ENCODE results near the gene MICA.
A peak's percentile ranks its signal among the peaks of the same experiment; 100 is the strongest.
"Not testable (repeated sequence)": the region's sequence is repeated elsewhere in the genome, so short reads cannot be mapped to it uniquely, and the experiment has no call there.

The MICA gene

DNA sequence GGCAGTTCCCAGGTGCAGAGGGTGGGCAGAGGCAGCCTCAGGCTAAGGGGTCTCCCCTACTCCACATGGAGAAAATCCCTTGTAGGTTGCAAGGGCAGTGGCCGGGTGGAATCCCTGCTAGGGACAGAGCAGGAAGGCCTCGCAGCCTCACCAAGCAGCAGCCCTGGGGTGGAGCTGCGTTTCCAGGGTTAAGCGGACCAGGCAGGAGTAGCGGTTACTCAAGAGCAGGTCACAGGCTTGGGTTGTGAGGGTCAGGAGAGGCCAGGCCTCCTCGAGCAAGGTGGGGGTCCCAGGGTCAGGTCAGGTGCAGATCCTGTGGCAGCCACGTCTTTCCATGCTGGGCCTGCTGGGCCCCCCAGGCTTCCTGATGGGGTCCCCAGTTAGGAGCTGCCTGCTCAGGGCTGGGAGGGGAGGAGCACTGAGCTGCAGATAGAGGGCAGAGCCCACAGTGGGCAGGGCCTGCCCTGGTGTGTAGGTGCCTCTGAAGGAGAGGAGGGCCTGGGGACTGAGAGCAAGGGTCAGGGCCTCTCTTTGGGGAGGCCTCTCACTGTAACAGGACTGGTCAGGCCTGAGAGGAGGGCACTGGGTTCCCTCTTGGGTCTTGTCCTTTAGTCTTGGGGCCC is 10.9 kb downstream of the MICA start:
- H3K4me3 Mint-ChIP-seq, H3K9me3 Mint-ChIP-seq, H3K27me3 Mint-ChIP-seq, DNase-seq: not testable (repeated sequence)
- Mint-ChIP-seq H3K4me1 (ENCODE audit: low read depth) (peaks cover 12% of the 10 kb centered on the region), H3K27ac (peak overlapping the region; percentile 76), H3K36me3 (ENCODE audit: low read depth) (peaks cover 61% of the 10 kb centered on the region)

DNA sequence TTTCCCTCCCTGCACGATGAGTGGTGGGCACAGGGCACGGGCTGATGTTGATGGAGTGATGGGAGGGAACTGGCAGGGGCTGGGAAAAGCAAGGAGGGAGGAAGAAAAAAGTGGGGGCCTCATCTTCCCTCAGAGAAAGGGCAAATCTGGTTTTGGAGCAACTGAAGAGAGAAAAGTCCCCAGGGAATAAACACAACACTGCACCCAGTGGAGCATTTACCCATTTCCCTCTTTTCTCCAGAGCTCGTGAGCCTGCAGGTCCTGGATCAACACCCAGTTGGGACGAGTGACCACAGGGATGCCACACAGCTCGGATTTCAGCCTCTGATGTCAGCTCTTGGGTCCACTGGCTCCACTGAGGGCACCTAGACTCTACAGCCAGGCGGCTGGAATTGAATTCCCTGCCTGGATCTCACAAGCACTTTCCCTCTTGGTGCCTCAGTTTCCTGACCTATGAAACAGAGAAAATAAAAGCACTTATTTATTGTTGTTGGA is 11.4 kb downstream of the MICA start:
- Mint-ChIP-seq H3K27me3 (no peaks in the 10 kb centered on the region), H3K36me3 (ENCODE audit: low read depth) (peaks cover 61% of the 10 kb centered on the region), H3K4me3 (no peak overlapping the region), H3K9me3 (peaks cover 3% of the 10 kb centered on the region), H3K27ac (peak overlapping the region; percentile 76), H3K4me1 (ENCODE audit: low read depth) (peaks cover 7% of the 10 kb centered on the region)
- no peak for DNase-seq

DNA sequence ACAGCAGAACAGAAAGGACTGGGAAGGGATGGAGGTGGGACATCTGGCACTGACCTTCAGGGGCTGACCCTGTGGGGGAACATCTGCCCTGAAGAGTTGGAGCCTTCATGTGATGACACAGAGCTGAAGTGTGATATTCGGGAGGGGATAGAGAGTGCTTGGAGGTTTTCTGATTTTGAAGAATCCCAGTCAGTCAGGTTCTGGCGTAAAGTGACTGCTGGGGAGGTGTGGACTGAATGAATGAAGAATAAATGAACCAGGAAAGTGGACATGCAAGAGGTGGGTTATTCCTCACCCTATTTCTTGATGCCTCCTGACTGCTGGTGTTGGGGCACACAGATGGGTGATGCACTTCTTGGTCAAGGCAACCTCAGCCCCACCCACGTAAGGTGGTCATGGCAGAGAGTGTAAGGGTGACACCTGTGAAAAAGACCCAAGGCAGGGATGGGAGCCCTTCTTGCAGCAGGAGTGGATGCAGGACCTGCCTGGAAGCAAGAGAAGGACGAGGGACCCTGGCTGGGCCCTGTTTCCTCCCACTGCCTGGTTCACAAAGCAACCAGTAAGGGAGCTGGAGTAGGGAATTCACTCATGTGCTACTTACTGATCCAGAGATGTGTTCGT is 13.1 kb downstream of the MICA start:
- Mint-ChIP-seq H3K27me3 (no peaks in the 10 kb centered on the region), H3K9me3 (peaks cover 3% of the 10 kb centered on the region), H3K36me3 (ENCODE audit: low read depth) (peaks cover 50% of the 10 kb centered on the region), H3K4me3 (no peak overlapping the region), H3K4me1 (ENCODE audit: low read depth) (no peaks in the 10 kb centered on the region), H3K27ac (peak overlapping the region; percentile 18)
- DNase-seq, result no peak

DNA sequence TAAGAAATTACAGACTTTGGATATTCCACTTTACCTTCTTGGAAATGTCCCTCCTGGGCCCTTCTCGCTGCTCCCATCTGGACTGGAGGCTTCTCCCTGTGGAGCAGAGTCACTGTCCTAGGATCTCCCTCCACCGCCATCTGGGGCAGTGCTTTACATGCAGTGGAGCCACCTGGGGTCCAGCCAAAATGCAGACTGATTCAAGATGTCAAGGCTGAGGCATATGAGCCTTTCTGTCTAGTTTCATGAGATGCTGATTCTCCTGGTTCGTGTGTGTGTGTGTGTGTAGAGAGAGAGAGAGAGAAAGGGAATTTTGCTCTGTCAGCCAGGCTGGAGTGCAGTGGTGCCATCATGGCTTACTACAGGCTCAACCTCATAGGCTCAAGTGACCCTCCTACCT is 14.9 kb downstream of the MICA start:
- peaks cover 33% of the 10 kb centered on the region for H3K36me3 Mint-ChIP-seq (ENCODE audit: low read depth)
- no peak overlapping the region for H3K27ac Mint-ChIP-seq
- no peak for DNase-seq
- peaks cover 3% of the 10 kb centered on the region for H3K9me3 Mint-ChIP-seq
- H3K27me3 Mint-ChIP-seq, result no peaks in the 10 kb centered on the region
- H3K4me1 Mint-ChIP-seq (ENCODE audit: low read depth), result no peaks in the 10 kb centered on the region
- no peak overlapping the region for H3K4me3 Mint-ChIP-seq

DNA sequence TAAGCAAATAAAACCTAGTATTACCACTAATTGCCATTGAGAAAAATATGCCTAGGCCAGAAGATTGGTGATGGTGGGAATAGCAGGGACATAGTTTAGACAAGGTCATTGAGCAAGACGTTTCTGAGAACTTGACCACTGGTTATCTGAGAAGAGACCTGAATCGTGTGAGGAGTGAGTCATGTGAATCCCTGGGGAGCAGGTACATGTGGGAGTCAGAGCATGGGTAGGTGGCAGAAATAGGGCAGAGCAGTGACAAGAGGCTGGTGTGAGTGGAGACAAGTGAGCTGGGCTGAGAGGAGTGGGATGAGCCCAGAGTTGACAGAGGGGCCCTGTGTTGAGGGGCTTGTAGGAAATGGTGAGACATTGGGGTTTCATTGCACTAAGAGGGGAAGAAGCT is 16.4 kb downstream of the MICA start:
- Mint-ChIP-seq H3K4me1 (ENCODE audit: low read depth) (no peaks in the 10 kb centered on the region), H3K36me3 (ENCODE audit: low read depth) (peaks cover 18% of the 10 kb centered on the region), H3K9me3 (peaks cover 3% of the 10 kb centered on the region), H3K27me3 (no peaks in the 10 kb centered on the region), H3K27ac (no peak overlapping the region), H3K4me3 (no peak overlapping the region)
- DNase-seq, result no peak

DNA sequence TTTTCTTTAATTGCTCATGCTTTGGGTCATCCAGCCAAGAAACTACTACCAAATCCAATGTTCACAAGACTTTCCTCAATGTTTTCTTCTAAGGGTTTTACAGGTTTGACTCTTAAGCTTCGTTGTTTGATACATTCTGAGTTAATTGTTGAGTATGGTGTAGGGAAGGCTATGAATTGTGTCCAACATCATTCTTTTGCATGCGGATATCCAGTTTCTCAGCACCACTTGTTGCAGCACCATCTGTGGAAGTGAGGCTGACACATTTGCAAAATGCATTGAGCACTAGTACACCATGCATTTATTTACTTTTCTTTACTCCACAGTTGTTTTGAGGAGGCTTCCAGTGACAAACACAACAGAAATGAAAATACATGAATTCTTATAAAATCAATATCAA is 17.2 kb downstream of the MICA start:
- DNase-seq, result no peak
- no peaks in the 10 kb centered on the region for H3K27me3 Mint-ChIP-seq
- H3K36me3 Mint-ChIP-seq (ENCODE audit: low read depth), result peaks cover 14% of the 10 kb centered on the region
- H3K4me3 Mint-ChIP-seq, result no peak overlapping the region
- H3K4me1 Mint-ChIP-seq (ENCODE audit: low read depth), result no peaks in the 10 kb centered on the region
- H3K9me3 Mint-ChIP-seq, result peaks cover 3% of the 10 kb centered on the region
- no peak overlapping the region for H3K27ac Mint-ChIP-seq

DNA sequence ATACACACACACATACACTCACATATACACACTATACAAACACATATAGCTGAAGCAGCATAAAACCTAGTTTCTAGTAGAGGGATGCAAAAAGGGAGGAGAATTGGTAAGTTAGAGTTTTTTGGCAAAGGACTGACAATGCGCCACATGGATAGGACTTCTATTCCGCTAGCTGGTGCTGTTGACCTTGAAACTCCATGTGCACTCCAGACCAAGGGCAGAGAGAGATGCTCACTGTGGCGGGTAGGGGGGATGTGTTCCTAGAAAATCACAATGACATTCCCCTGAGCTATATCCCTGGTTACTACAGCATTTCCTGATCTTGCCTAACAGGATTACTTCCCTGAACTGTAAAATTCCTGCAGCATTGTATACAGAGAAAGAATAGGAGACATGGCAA is 19.2 kb downstream of the MICA start:
- Mint-ChIP-seq H3K9me3 (no peaks in the 10 kb centered on the region), H3K4me3 (no peak overlapping the region), H3K27ac (no peak overlapping the region), H3K36me3 (ENCODE audit: low read depth) (no peaks in the 10 kb centered on the region), H3K27me3 (no peaks in the 10 kb centered on the region), H3K4me1 (ENCODE audit: low read depth) (no peaks in the 10 kb centered on the region)
- DNase-seq, result no peak

DNA sequence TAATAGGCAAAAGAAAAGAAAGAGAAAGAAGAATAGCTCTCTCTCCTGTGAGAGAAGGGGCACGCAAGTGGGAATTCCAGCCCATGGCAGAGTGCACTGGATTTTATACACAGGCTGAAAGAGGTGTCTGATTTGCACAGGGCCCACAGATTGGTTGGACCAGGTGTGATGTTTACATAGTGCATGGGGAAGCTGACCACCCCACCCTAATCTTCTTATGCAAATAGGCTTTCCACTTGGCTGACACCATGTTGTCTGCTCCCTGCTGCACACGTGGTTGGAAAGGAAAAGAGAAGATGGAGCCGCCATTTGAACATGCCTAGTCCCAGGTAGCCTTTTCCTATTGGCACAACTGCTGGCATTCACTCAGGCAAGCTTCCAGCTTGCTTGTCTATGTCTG is 20.2 kb downstream of the MICA start:
- H3K36me3 Mint-ChIP-seq (ENCODE audit: low read depth), result no peaks in the 10 kb centered on the region

DNA sequence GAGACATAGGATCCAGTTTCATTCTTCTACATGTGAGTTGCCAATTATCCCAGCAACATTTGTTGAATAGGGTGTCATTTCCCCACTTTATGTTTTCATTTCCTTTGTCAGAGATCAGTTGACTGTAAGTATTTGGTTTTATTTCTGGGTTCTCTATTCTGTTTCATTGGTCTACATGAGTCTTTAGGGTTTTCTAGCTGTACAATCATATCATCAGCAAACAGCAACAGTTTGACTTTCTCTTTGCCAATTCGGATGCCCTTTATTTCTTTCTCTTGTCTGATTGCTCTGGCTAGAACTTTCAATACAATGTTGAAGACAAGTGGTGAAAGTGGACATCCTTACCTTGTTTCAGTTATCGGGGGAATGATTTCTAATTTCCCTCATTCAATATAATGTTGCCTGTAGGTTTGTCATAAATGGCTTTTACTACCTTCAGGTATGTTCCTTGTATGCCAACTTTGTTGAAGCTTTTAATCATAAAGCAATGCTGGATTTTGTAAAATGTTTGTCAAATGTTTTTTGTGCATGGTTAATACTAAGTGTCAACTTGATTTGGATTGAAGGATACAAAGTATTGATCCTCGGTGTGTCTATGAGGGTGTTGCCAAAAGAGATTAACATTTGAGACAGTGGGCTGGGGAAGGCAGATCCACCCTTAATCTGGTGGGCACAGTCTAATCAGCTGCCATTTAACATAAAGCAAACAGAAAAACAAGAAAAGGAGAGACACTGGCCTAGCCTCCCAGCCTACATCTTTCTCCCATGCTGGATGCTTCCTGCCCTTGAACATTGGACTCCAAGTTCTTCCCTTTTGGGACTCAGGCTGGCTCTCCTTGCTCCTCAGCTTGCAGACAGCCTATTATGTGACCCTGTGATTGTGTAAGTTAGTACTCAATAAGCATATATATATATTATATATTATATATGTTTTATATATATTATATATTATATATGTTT is 23.3 kb downstream of the MICA start:
- H3K27me3 Mint-ChIP-seq, result no peaks in the 10 kb centered on the region
- no peak overlapping the region for H3K4me3 Mint-ChIP-seq
- no peaks in the 10 kb centered on the region for H3K36me3 Mint-ChIP-seq (ENCODE audit: low read depth)
- no peak overlapping the region for H3K27ac Mint-ChIP-seq
- peaks cover 3% of the 10 kb centered on the region for H3K9me3 Mint-ChIP-seq
- H3K4me1 Mint-ChIP-seq (ENCODE audit: low read depth), result no peaks in the 10 kb centered on the region
- no peak for DNase-seq

More for the DNA sequence above, 20.2 kb downstream of the MICA start:
- H3K4me3 Mint-ChIP-seq, result no peak overlapping the region
- H3K27me3 Mint-ChIP-seq, result no peaks in the 10 kb centered on the region
- no peak for DNase-seq
- H3K27ac Mint-ChIP-seq, result no peak overlapping the region
- H3K4me1 Mint-ChIP-seq (ENCODE audit: low read depth), result no peaks in the 10 kb centered on the region
- H3K9me3 Mint-ChIP-seq, result no peaks in the 10 kb centered on the region

DNA sequence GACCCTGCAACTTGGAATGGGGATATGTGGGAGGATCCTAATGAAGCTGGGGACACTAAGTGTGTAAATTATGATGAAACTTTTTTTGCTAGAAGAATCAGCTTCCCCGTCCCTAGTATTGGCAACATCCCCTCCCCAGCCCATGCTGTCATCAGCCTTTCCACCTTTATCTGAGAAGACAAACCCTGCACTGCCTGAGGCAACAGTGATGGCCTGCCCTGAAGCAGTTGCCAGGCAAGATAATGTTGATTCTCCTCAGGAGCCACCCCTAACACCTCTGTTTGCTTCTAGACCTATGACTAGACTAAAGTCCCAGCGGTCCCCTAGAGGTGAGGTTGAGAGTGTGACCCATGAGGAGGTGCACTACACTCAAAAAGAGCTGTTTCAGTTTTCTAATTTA is 27.1 kb downstream of the MICA start:
- H3K9me3 Mint-ChIP-seq, result peaks cover 3% of the 10 kb centered on the region
- no peak overlapping the region for H3K27ac Mint-ChIP-seq
- no peaks in the 10 kb centered on the region for H3K36me3 Mint-ChIP-seq (ENCODE audit: low read depth)
- no peaks in the 10 kb centered on the region for H3K4me1 Mint-ChIP-seq (ENCODE audit: low read depth)
- no peak overlapping the region for H3K4me3 Mint-ChIP-seq
- no peak for DNase-seq
- no peaks in the 10 kb centered on the region for H3K27me3 Mint-ChIP-seq

DNA sequence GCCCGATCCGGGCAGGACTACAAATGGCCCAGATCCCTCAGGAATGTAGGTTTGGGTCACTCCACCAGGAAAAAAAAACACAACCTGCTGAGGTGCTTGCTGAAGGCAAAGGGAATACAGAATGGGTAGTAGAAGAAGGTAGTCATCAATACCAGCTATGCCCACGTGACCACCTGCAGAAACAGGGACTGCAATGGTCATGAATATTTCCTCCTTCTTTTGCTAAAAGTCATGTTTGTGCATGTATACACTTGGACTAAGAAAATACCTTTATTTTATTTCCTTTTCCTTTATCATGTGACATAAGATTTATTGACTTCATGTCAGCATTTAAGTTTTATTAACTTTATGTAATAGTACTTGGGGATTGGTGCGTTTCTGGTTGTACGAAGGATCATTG is 31.7 kb downstream of the MICA start:
- H3K4me3 Mint-ChIP-seq; H3K27ac Mint-ChIP-seq; DNase-seq; H3K9me3 Mint-ChIP-seq; H3K36me3 Mint-ChIP-seq (ENCODE audit: low read depth); H3K4me1 Mint-ChIP-seq (ENCODE audit: low read depth): not testable (repeated sequence)
- H3K27me3 Mint-ChIP-seq, result peaks cover 19% of the 10 kb centered on the region

DNA sequence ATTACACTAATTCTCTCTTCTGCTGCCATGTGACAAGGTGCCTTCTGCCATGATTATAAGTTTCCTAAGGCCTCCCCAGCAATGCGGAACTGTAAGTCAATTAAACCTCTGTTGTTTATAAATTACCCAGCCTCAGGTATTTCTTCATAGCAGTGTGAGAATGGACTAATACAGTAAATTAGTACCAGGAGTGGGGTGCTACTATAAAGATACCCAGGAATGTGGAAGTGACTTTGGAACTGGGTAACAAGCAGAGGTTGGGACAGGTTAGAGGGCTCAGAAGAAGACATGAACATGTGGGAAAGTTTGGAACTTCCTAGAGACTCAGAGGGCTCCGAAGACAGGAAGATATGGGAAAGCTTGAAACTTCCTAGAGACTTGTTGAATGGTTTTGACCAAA is 34.8 kb downstream of the MICA start:
- Mint-ChIP-seq H3K9me3 (no peaks in the 10 kb centered on the region), H3K36me3 (ENCODE audit: low read depth) (no peaks in the 10 kb centered on the region), H3K27me3 (peaks cover 36% of the 10 kb centered on the region), H3K4me1 (ENCODE audit: low read depth) (peaks cover 6% of the 10 kb centered on the region), H3K4me3 (no peak overlapping the region), H3K27ac (no peak overlapping the region)
- DNase-seq, result no peak

DNA sequence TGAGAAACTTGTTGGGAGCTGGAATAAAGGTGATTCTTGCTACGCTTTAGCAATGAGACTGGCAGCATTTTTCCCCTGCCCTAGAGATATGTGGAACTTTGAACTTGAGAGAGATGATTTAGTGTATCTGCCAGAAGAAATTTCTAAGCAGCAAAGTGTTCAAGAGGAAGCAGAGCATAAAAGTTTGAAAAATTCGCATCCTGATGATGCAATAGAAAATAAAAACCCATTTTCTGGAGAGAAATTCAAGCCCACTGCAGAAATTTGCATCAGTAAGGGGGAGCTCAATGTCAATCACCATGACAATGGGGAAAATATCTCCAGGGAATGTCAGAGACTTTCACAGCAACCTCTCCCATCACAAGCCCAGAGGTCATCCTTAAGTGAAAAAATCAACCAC is 35.3 kb downstream of the MICA start:
- Mint-ChIP-seq H3K36me3 (ENCODE audit: low read depth) (no peaks in the 10 kb centered on the region), H3K9me3 (no peaks in the 10 kb centered on the region), H3K4me1 (ENCODE audit: low read depth) (peaks cover 6% of the 10 kb centered on the region), H3K27me3 (peaks cover 36% of the 10 kb centered on the region), H3K4me3 (no peak overlapping the region), H3K27ac (no peak overlapping the region)
- no peak for DNase-seq

DNA sequence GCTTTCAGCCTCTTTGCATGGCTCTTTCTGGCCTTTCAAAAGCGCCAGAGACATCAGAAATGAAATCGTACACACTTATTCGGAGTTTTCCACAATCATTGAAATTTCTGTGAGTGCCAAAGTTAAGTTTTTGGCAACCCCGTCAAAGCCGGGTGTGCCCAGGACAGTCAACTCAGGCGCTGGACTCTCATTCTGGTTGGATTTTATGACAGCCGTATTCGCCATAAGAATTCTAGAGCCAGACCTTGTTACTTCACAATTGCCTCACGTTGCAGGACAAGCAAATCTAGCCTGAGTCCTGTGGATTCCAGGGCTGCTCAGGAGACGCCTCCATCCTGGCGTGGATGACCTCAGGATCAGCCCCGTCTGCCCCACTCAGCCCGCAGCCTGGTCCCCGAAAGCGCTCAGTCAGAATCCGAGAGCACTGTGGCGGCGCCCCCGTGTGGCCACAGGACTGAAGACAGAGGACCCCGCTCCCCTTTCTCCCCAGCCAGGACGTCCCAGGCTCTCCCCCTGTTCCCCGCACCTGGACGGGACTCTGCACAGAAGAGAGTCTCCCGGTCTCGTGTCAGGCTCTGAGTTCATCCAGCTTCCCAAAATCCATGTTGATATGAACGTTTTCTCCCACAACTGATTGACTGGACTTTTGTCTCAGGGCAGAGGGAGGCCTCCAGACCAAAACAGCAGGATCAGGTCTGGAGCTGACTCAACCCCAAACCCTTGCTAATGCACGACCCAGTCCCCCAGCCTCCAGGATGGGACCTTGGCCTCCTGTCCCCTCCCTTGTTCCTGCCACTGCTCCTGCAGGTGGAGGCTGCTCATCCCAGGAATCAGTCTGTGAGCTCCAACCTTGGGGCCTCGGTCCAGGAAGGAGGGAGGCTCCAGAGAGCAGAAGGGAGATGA is 38.2 kb downstream of the MICA start:
- Mint-ChIP-seq H3K36me3 (ENCODE audit: low read depth) (no peaks in the 10 kb centered on the region), H3K4me1 (ENCODE audit: low read depth) (peaks cover 7% of the 10 kb centered on the region), H3K4me3 (no peak overlapping the region), H3K27ac (no peak overlapping the region), H3K9me3 (no peaks in the 10 kb centered on the region), H3K27me3 (peaks cover 50% of the 10 kb centered on the region)
- DNase-seq, result peak; percentile 90

All from activated T-cell treated with anti-CD3 and anti-CD28 coated beads, Interleukin-2, amount 50 U/mL, for 24 hours (primary cell).